ENCODE data around the gene CHST6. TPM values are rescaled to one million over a fixed set of nuclear protein-coding genes. Genes with fewer than 3 reads are reported as not detected.
"Not testable (repeated sequence)": the region's sequence is repeated elsewhere in the genome, so short reads cannot be mapped to it uniquely, and the experiment has no call there.

The CHST6 gene
- total RNA-seq, 1 experiment from 2014 or later: 0.91 TPM

GRCh38 chr16:75466760-75467159 is 28.5 kb downstream of the CHST6 start:
- ChIA-PET CTCF (interaction anchor here (0.7 kb wide), 1 partner anchor 13 kb away, joined by 4 read pairs; no protein-coding TSS in a partner anchor), POLR2A (ENCODE audit: unreplicated experiment) (interaction anchor here (0.6 kb wide), 1 partner anchor 56 kb away, joined by 8 read pairs; no protein-coding TSS in a partner anchor)
- no peak overlapping the region for H3K27ac ChIP-seq (ENCODE audit: low read length)
- no peaks in the 10 kb centered on the region for H3F3A ChIP-seq (ENCODE audit: low read length, unreplicated experiment)
- H3K36me3 ChIP-seq (ENCODE audit: low read depth, low read length): no peaks in the 10 kb centered on the region; the same call in 1 of the 2 replicates
- peaks cover 3% of the 10 kb centered on the region; the same call in 1 of the 2 replicates for H4K20me1 ChIP-seq (ENCODE audit: low read length)
- no peaks in the 10 kb centered on the region for H3K27me3 ChIP-seq (ENCODE audit: low read length)
- no TSS peak for BruUV-seq (replicated peaks)
- intact Hi-C loops (cut with micrococcal nuclease): no loop called here
- H2AFZ ChIP-seq (ENCODE audit: low read length): no peak overlapping the region
- no peak overlapping the region for H3K4me3 ChIP-seq (ENCODE audit: low read length)
- no peaks in the 10 kb centered on the region for H3K9me2 ChIP-seq (replicated peaks; ENCODE audit: low read length)
- no peaks in the 10 kb centered on the region for H3K9me3 ChIP-seq (ENCODE audit: low read length)
- peaks cover 13% of the 10 kb centered on the region; the same call in 1 of the 2 replicates for H3K4me1 ChIP-seq (ENCODE audit: insufficient read depth, low read length)
- no peak for DNase-seq
- no peak overlapping the region for H3K9ac ChIP-seq (ENCODE audit: low read length)
- ATAC-seq: no peak
- TF ChIP-seq CTCF (conservative IDR thresholded peaks at IDR 0.05; ENCODE audit: low read depth, low read length): no peak
- no peak for TF ChIP-seq EZH2 (IDR thresholded peaks at IDR 0.05; ENCODE audit: low read length, unreplicated experiment)
- TF ChIP-seq EZH2phosphoT487 (IDR thresholded peaks at IDR 0.05; ENCODE audit: borderline replicate concordance, low read length): no peak
- no peak overlapping the region for H3K4me2 ChIP-seq (ENCODE audit: low read length)
- peaks cover 25% of the 10 kb centered on the region for H3K79me2 ChIP-seq (ENCODE audit: low read length)

GRCh38 chr16:75464122-75464918 is 30.9 kb downstream of the CHST6 start, which contains the start of gene TMEM170A:
TMEM170A (minus strand) TSS chr16:75464689; CDS start chr16:75464600, 89 bp downstream.
- H4K20me1 ChIP-seq (ENCODE audit: low read length): peaks cover 13% of the 10 kb centered on the region; the same call in 1 of the 2 replicates
- intact Hi-C loops (cut with micrococcal nuclease): loop anchor here (1.0 to 5.0 kb wide), 2 partner anchors 158 to 265 kb away; partner anchors contain the start of gene ADAT1
- peaks cover 17% of the 10 kb centered on the region; the same call in 1 of the 2 replicates for H3K4me1 ChIP-seq (ENCODE audit: insufficient read depth, low read length)
- peak within 1 kb of the TSS; percentile 83 for H2AFZ ChIP-seq (ENCODE audit: low read length)
- peak within 1 kb of the TSS; percentile 79 for H3K4me2 ChIP-seq (ENCODE audit: low read length)
- ChIA-PET CTCF (interaction anchor here (1.2 to 1.4 kb wide), 2 partner anchors 53 to 265 kb away, joined by 5 to 6 read pairs; no protein-coding TSS in a partner anchor), POLR2A (ENCODE audit: unreplicated experiment) (interaction anchor here (1.0 kb wide), 1 partner anchor 53 kb away, joined by 6 read pairs; no protein-coding TSS in a partner anchor)
- H3K9me3 ChIP-seq (ENCODE audit: low read length): no peaks in the 10 kb centered on the region
- peak; percentile 96 for DNase-seq
- no peaks in the 10 kb centered on the region for H3F3A ChIP-seq (ENCODE audit: low read length, unreplicated experiment)
- H3K79me2 ChIP-seq (ENCODE audit: low read length): peaks cover 49% of the 10 kb centered on the region
- peak within 1 kb of the TSS; percentile 64 for H3K27ac ChIP-seq (ENCODE audit: low read length)
- TF ChIP-seq EZH2phosphoT487 (IDR thresholded peaks at IDR 0.05; ENCODE audit: borderline replicate concordance, low read length) (no peak), CTCF (conservative IDR thresholded peaks at IDR 0.05; ENCODE audit: low read depth, low read length) (peak; percentile 98), EZH2 (IDR thresholded peaks at IDR 0.05; ENCODE audit: low read length, unreplicated experiment) (no peak)
- H3K9ac ChIP-seq (ENCODE audit: low read length): peak within 1 kb of the TSS; percentile 89
- peak; percentile 92 for ATAC-seq
- H3K27me3 ChIP-seq (ENCODE audit: low read length): no peaks in the 10 kb centered on the region
- no peaks in the 10 kb centered on the region; the same call in 1 of the 2 replicates for H3K36me3 ChIP-seq (ENCODE audit: low read depth, low read length)
- BruUV-seq (replicated peaks): no TSS peak
- H3K4me3 ChIP-seq (ENCODE audit: low read length): peak within 1 kb of the TSS; percentile 89
- H3K9me2 ChIP-seq (replicated peaks; ENCODE audit: low read length): no peaks in the 10 kb centered on the region

- Histone ChIP-seq H4K20me1 (ENCODE audit: low read length) (peaks cover 13% of the 10 kb centered on the region; the same call in 1 of the 2 replicates), H3K4me3 (ENCODE audit: low read length) (peak overlapping the region; percentile 89), H2AFZ (ENCODE audit: low read length) (peak overlapping the region; percentile 83), H3K4me1 (ENCODE audit: insufficient read depth, low read length) (peaks cover 17% of the 10 kb centered on the region; the same call in 1 of the 2 replicates), H3K79me2 (ENCODE audit: low read length) (peaks cover 57% of the 10 kb centered on the region), H3K4me2 (ENCODE audit: low read length) (peak overlapping the region; percentile 79), H3K27ac (ENCODE audit: low read length) (peak overlapping the region; percentile 64; the same call in 1 of the 2 replicates), H3K9ac (ENCODE audit: low read length) (peak overlapping the region; percentile 89)
- not testable (repeated sequence) for H3K36me3 ChIP-seq (ENCODE audit: low read depth, low read length); H3K27me3 ChIP-seq (ENCODE audit: low read length); H3F3A ChIP-seq (ENCODE audit: low read length, unreplicated experiment); H3K9me3 ChIP-seq (ENCODE audit: low read length); H3K9me2 ChIP-seq (replicated peaks; ENCODE audit: low read length)
- DNase-seq (peak; percentile 32), ATAC-seq (peak; percentile 24)
- BruUV-seq (replicated peaks): TSS peak; percentile 64
- intact Hi-C loops (cut with micrococcal nuclease): loop anchor here (1.0 to 5.0 kb wide), 2 partner anchors 159 to 264 kb away; partner anchors contain the start of gene ADAT1
- POLR2A ChIA-PET (ENCODE audit: unreplicated experiment): interaction anchor here (1.0 kb wide), 1 partner anchor 54 kb away, joined by 6 read pairs; no protein-coding TSS in a partner anchor
- CTCF ChIA-PET: interaction anchor here (0.8 kb wide), 1 partner anchor 53 kb away, joined by 4 read pairs; no protein-coding TSS in a partner anchor
Measured at GRCh38 chr16:75463389-75464121, 31.7 kb downstream of the CHST6 start.
